K562 (cell line): ENCODE measurements around the gene ZCRB1. TPM values are rescaled to one million over a fixed set of nuclear protein-coding genes. Genes with fewer than 3 reads are reported as not detected.

ENCODE experiments used
- ETV6 ChIP-seq, 3 experiments: fragments of 150-350 bp in 1 of 3; sonication (generic) in 1 of 3; formaldehyde crosslinking in 1 of 3; IDR thresholded peaks; 2 replicates each; pipeline versions ENCODE4 v1.6.1 to v1.8.0; 2014 to 2022; ENCODE audit warnings: borderline replicate concordance in 2 of 3, low read depth in 2 of 3, antibody characterized with exemption in 1 of 3, low read length in 1 of 3, mild to moderate bottlenecking in 1 of 3, missing genetic modification reagents in 1 of 3
- GTF2E2 ChIP-seq: fragments of 200-800 bp; sonication (Bioruptor generic); IDR thresholded peaks from 2 replicates; pipeline ENCODE4 v1.6.1; 2016; ENCODE audit warnings: missing genetic modification characterization, missing compliant biosample characterization
- HDAC3 ChIP-seq: fragments of 450-650 bp; IDR thresholded peaks from 2 replicates; pipeline ENCODE4 v1.6.1; 2018; ENCODE audit warnings: borderline replicate concordance, mild to moderate bottlenecking, moderate library complexity; ENCODE audit not compliant: partially characterized antibody
- MEIS2 ChIP-seq: fragments of 450-650 bp; IDR thresholded peaks from 2 replicates; pipeline ENCODE4 v1.6.1; 2014; ENCODE audit warnings: mild to moderate bottlenecking; ENCODE audit not compliant: partially characterized antibody
- RBM14 ChIP-seq: fragments of 200-400 bp; formaldehyde crosslinking; IDR thresholded peaks from 2 replicates; pipeline ENCODE4 v1.6.1; 2018; ENCODE audit warnings: low read depth, mild to moderate bottlenecking, low read length, moderate library complexity, borderline replicate concordance; ENCODE audit not compliant: insufficient read depth
- RNF2 ChIP-seq: sonication (generic); IDR thresholded peaks from 2 replicates; pipeline ENCODE4 v1.6.1; 2016
- SETDB1 ChIP-seq: IDR thresholded peaks from one replicate; pipeline ENCODE4 v1.6.1; 2012; ENCODE audit warnings: low read length, control low read depth, inconsistent platforms
- SREBF2 ChIP-seq: sonication (generic); formaldehyde crosslinking; IDR thresholded peaks from 2 replicates; pipeline ENCODE4 v1.4.0; 2020; ENCODE audit warnings: mild to moderate bottlenecking, missing genetic modification reagents
- ZBTB49 ChIP-seq: sonication (generic); formaldehyde crosslinking; IDR thresholded peaks from 2 replicates; pipeline ENCODE4 v1.8.0; 2022; ENCODE audit warnings: missing genetic modification reagents, mild to moderate bottlenecking, borderline replicate concordance
- ZNF639 ChIP-seq, 2 experiments: fragments of 200-800 bp in 1 of 2; sonication (Bioruptor generic) in 1 of 2; sonication (generic) in 1 of 2; formaldehyde crosslinking in 1 of 2; IDR thresholded peaks in 1 of 2; conservative IDR thresholded peaks in 1 of 2; 2 replicates each; pipeline versions ENCODE4 v1.5.0 to v1.6.1; 2016 to 2020; ENCODE audit warnings: missing compliant biosample characterization in 1 of 2, missing genetic modification characterization in 1 of 2, missing genetic modification reagents in 1 of 2
- polyA plus RNA-seq, 8 experiments: library from polyadenylated mRNA; depleted of rRNA in 4 of 8; stranded (reverse) in 5 of 8; unstranded in 3 of 8; fragments of >200 nt; fragmentation: Nextera tagmentation in 2 of 8; fragmentation: Illumina TruSeq in 1 of 8; extraction: Ambion mirVana in 2 of 8; extraction: Trizol in 1 of 8; gene quantifications; 2 replicates each; pipeline versions ENCODE4 v1.2.1 to v1.2.3, GENCODE V29; 2011 to 2014; ENCODE audit warnings: inconsistent platforms in 1 of 8, missing spikeins in 1 of 8
- total RNA-seq, 7 experiments: library from RNA; depleted of rRNA in 6 of 7; stranded (reverse); fragments of >200 nt in 6 of 7; fragmentation: Illumina TruSeq in 2 of 7; extraction: Trizol in 2 of 7; gene quantifications; 2 replicates each; pipeline versions ENCODE4 v1.2.1 to v1.2.3, GENCODE V29; 2011 to 2021; ENCODE audit warnings: low replicate concordance in 1 of 7

Gene ZCRB1
- total and polyA plus RNA-seq, 9 of the 15 experiments (the other 6 are each of a cell fraction or from before 2014, with no cell fraction given) = 36.0 to 102 (median 51.0) TPM

- TF ChIP-seq ZNF639 (CRISPR knock-in tag; conservative IDR thresholded peaks at IDR 0.05 in 1 of 2, IDR thresholded peaks at IDR 0.05 in 1 of 2) = no peak
- TF ChIP-seq GTF2E2 = no peak
- TF ChIP-seq ZBTB49 = no peak
- TF ChIP-seq ETV6 (IDR thresholded peaks at IDR 0.05; ENCODE audit: borderline replicate concordance in 1 of 2, low read depth in 2 of 2, low read length in 1 of 2) = no peak
- no peak for TF ChIP-seq ETV6 (CRISPR knock-in tag; IDR thresholded peaks at IDR 0.05; ENCODE audit: borderline replicate concordance)
- no peak for TF ChIP-seq MEIS2
- no peak for TF ChIP-seq HDAC3
- no peak for TF ChIP-seq SREBF2
- no peak for TF ChIP-seq SETDB1
- TF ChIP-seq RNF2 = no peak
- TF ChIP-seq RBM14 = no peak
These were observed 10.8 kb downstream of the ZCRB1 start (continued) for GRCh38 chr12:42315108-42315507.
